PFSK-1 (cell line): ENCODE measurements around the gene KRTAP10-1.

Source experiments
- POLR2AphosphoS5 ChIP-seq: IDR thresholded peaks from 2 replicates; pipeline ENCODE4 v1.6.1; 2012; ENCODE audit warnings: low read depth, mild to moderate bottlenecking, control low read depth, low read length, moderate library complexity
- REST ChIP-seq, 2 experiments: IDR thresholded peaks; 2 replicates each; pipeline versions ENCODE4 v1.6.1 to v1.8.0; 2011 to 2012; ENCODE audit warnings: low read depth in 2 of 2, low read length in 2 of 2, control low read depth in 1 of 2, inconsistent platforms in 1 of 2, mild to moderate bottlenecking in 1 of 2, moderate library complexity in 1 of 2; ENCODE audit not compliant: insufficient read depth in 1 of 2
- SIN3A ChIP-seq: IDR thresholded peaks from 2 replicates; pipeline ENCODE4 v1.6.1; 2012; ENCODE audit warnings: mild to moderate bottlenecking, low read length, moderate library complexity, borderline replicate concordance; ENCODE audit not compliant: insufficient read depth
- TAF1 ChIP-seq: IDR thresholded peaks from 2 replicates; pipeline ENCODE4 v1.6.1; 2012; ENCODE audit warnings: low read length, control low read depth, borderline replicate concordance; ENCODE audit not compliant: insufficient read depth

- TF ChIP-seq TAF1 (no peak), POLR2AphosphoS5 (no peak), SIN3A (no peak), REST (IDR thresholded peaks at IDR 0.05; ENCODE audit: insufficient read depth in 1 of 2, low read depth in 2 of 2, low read length in 2 of 2) (no peak)
Observed at GRCh38 chr21:44572959-44573583, 33.1 kb upstream of the KRTAP10-1 start.
